ENCODE data around the gene SLC4A8. TPM values are rescaled to one million over a fixed set of nuclear protein-coding genes. Genes with fewer than 3 reads are reported as not detected.

Gene SLC4A8
- polyA plus RNA-seq (2011; rRNA removed) (6.6 and 6.9 TPM in 2 replicates), polyA minus RNA-seq (2011; rRNA and poly(A)+ RNA removed) (7.7 and 7.8 TPM in 2 replicates)

DNA sequence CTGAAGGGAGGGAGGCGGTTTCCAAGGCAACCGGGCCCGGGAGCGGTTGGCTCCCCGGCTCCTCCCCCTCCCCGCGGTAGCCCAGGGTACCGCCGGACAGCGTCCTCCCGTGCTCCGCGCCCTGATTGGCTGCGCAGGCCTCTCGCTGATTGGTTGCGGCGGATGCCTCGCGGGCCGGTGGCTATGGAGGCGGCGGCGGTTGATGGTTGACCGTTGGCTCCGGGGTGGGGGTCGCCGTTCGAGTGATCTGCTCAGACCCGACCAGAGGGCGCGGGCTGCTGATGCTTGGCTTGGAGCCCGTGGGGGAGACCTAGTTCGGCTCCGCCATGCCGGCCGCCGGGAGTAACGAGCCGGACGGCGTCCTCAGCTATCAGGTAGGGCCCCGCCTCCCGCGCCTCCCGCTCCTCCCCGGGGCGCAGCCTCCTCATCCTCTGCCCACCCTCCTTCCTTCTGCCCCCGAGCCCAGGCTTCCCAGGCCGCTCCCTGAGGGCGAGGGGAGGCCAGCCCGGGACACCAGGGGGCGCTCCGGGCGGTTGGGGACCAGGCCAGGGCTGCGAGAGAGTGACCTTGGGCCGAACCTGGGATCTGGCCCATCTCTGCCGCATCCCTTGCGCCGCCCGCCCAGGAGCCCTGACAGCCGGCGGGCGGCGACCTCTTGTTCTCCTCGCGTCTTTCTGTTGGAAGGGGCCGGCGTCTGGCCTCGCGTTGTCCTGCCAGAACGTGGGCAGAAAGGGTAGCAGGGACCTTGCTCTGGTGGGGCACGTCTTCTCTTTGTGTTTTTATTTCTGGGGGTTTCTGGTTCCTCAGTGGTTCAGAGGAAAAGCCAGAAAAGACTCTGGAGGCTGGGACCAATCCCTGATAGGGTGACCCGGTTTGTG lies at the start of gene SLC4A8:
Gene SLC4A8, plus strand, starts transcription at position 170 of the 878 bp plus-strand sequence. Its CDS starts 157 bp downstream, at position 327.
- H3K27ac ChIP-seq (ENCODE audit: low read depth, low read length) = no peak within 1 kb of the TSS
- TF ChIP-seq, protein P1, sequence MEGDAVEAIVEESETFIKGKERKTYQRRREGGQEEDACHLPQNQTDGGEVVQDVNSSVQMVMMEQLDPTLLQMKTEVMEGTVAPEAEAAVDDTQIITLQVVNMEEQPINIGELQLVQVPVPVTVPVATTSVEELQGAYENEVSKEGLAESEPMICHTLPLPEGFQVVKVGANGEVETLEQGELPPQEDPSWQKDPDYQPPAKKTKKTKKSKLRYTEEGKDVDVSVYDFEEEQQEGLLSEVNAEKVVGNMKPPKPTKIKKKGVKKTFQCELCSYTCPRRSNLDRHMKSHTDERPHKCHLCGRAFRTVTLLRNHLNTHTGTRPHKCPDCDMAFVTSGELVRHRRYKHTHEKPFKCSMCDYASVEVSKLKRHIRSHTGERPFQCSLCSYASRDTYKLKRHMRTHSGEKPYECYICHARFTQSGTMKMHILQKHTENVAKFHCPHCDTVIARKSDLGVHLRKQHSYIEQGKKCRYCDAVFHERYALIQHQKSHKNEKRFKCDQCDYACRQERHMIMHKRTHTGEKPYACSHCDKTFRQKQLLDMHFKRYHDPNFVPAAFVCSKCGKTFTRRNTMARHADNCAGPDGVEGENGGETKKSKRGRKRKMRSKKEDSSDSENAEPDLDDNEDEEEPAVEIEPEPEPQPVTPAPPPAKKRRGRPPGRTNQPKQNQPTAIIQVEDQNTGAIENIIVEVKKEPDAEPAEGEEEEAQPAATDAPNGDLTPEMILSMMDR (IDR thresholded peaks at IDR 0.05; ENCODE audit: low read depth, low read length) = peak; percentile 83
- ChIA-PET CTCF (interaction anchor here (0.6 to 7.3 kb wide), 15 partner anchors 11 to 499 kb away, joined by 3 to 142 read pairs (median 3); no protein-coding TSS in a partner anchor), POLR2A (no interaction called here)
- H3K9me3 ChIP-seq (ENCODE audit: control insufficient read depth, insufficient read depth, low read length) = no peaks in the 10 kb centered on the region; the same call in 1 of the 2 replicates
- H3K27me3 ChIP-seq (ENCODE audit: control insufficient read depth, insufficient read depth, low read length) = no peaks in the 10 kb centered on the region
- peak; percentile 66 for DNase-seq (ENCODE audit: low read depth, low spot score)
- H3K4me3 ChIP-seq (ENCODE audit: low read depth, low read length) = peak within 1 kb of the TSS; percentile 83

DNA sequence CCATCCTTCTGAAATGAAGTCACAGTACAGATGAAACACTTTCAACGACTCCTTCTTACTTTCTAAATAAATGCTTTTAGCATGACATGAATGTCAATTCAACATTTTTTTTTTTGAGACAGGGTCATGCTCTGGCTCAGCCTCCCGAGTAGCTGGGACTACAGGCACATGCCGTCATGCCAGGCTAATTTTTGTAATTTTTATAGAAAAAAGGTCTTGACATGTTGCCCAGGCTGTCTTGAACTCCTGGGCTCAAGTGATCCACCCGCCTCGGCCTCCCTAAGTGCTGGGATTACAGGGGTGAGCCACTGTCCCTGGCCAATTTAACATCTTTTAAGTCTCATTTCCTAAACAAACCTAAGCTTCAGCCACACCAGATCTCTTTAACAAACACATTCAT lies 49.8 kb upstream of the SLC4A8 start:
- Histone ChIP-seq H3K27me3 (ENCODE audit: control insufficient read depth, insufficient read depth, low read length) (no peaks in the 10 kb centered on the region), H3K9me3 (ENCODE audit: control insufficient read depth, insufficient read depth, low read length) (no peaks in the 10 kb centered on the region), H3K4me3 (ENCODE audit: low read depth, low read length) (no peak overlapping the region), H3K27ac (ENCODE audit: low read depth, low read length) (peak overlapping the region; percentile 57)
- ChIA-PET CTCF (interaction anchor here (0.6 kb wide), 1 partner anchor 285 kb away, joined by 3 read pairs; no protein-coding TSS in a partner anchor), POLR2A (no interaction called here)
- TF ChIP-seq, protein P1 (IDR thresholded peaks at IDR 0.05; ENCODE audit: low read depth, low read length) = no peak
- DNase-seq (ENCODE audit: low read depth, low spot score) = no peak

DNA sequence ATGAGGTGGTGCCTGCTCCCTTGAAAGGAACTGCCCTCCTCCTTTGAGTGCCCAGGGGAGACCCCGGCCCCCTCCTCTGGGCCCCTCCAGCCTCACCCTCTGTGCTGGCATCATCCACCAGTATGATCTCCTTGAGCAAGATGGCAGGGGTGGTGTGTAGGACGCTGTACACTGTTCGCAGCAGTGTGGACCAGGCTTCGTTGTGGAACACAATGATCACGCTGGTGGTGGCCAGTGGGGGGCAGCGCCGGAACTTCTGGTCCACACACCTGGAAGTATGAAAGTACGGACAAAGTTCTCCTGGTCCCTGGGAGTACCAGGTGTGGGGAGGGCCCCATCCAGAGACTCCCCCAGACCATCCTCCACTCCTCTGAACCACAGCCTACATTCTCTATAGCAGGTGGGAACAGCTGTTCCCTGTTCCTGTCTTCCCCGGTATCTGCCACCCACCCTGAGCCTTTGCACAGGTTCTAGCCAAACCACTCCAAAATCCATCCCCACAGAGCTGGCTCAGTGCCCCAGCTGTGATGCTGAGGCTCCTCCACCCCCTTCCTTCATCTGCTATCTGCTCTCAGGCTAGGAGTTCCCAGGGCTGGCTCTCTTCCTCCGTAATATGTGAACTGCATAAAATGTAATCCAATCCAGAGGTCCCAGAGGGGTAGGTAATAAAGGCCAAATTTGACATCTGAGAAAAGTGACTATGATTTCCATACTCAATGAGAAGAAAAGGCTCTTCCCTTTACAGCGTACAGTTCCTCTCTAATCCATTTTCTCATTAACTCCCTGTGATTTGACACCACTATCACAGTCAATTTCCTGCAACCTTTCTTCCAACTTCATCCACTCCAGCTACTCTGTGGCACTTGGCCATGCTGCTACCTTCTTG lies 47.3 kb upstream of the SLC4A8 start:
- H3K9me3 ChIP-seq (ENCODE audit: control insufficient read depth, insufficient read depth, low read length) = no peaks in the 10 kb centered on the region
- no peak overlapping the region for H3K27ac ChIP-seq (ENCODE audit: low read depth, low read length)
- TF ChIP-seq, protein P1 (IDR thresholded peaks at IDR 0.05; ENCODE audit: low read depth, low read length) = no peak
- H3K4me3 ChIP-seq (ENCODE audit: low read depth, low read length) = no peak overlapping the region
- ChIA-PET POLR2A (no interaction called here), CTCF (no interaction called here)
- no peaks in the 10 kb centered on the region for H3K27me3 ChIP-seq (ENCODE audit: control insufficient read depth, insufficient read depth, low read length)
- DNase-seq (ENCODE audit: low read depth, low spot score) = no peak

DNA sequence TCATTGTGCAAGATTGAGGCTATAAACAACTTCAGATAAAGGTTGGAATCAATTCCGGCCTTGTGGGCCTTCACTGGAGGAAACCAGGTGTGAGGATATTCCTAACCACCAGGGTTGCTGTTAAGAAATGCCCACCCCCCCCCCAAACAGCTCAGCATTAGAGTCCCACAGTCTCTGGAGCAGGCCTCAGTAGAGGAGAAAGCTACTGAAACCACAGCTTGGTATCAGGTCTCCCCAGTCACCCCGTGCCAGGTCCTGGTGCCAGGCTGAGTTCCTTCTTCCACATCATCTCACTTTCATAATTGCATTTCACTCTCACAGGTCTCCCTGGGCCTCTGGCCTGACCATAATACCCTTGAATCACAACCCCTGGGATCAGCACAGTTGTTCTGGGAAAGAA lies 45.9 kb upstream of the SLC4A8 start:
- no peak for DNase-seq (ENCODE audit: low read depth, low spot score)
- no peak overlapping the region for H3K4me3 ChIP-seq (ENCODE audit: low read depth, low read length)
- POLR2A ChIA-PET = no interaction called here
- CTCF ChIA-PET = no interaction called here
- H3K27me3 ChIP-seq (ENCODE audit: control insufficient read depth, insufficient read depth, low read length) = no peaks in the 10 kb centered on the region
- TF ChIP-seq, protein P1 (IDR thresholded peaks at IDR 0.05; ENCODE audit: low read depth, low read length) = no peak
- H3K27ac ChIP-seq (ENCODE audit: low read depth, low read length) = no peak overlapping the region
- H3K9me3 ChIP-seq (ENCODE audit: control insufficient read depth, insufficient read depth, low read length) = no peaks in the 10 kb centered on the region
